GM18505 (cell line): Measurements from ENCODE around the gene VAMP3.

Experiments
- ATAC-seq: cut with Tn5 transposase; IDR thresholded peaks from one replicate; pipeline ENCODE4 v1.9.1; 2021; ENCODE audit not compliant: unreplicated experiment
- POLR2A ChIP-seq: IDR thresholded peaks from 4 replicates; pipeline ENCODE4 v1.6.1; 2011; ENCODE audit warnings: borderline replicate concordance; ENCODE audit not compliant: insufficient read depth, insufficient read length; ENCODE audit errors: extremely low read depth

The VAMP3 gene

DNA sequence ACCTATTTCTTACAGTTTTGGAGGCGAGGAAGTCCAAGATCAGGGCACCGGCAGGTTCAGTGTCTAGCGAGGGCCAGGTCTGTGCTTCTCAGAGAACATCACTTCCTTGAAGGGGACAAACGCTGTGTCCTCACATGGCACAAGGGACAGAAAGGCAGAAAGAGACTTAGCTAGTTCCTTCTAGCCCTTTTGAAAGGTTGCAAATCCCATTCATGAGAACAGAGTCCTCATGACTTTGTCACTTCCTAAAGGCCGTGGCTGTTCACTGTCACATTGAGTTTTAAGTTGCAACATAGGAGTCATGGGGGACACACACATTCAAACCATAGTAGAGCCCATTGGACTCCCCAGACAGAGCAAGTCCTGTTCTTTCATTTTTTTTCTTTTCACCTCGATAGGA, 40.4 kb downstream of the VAMP3 start:
- no peak for TF ChIP-seq POLR2A
- no peak for ATAC-seq

DNA sequence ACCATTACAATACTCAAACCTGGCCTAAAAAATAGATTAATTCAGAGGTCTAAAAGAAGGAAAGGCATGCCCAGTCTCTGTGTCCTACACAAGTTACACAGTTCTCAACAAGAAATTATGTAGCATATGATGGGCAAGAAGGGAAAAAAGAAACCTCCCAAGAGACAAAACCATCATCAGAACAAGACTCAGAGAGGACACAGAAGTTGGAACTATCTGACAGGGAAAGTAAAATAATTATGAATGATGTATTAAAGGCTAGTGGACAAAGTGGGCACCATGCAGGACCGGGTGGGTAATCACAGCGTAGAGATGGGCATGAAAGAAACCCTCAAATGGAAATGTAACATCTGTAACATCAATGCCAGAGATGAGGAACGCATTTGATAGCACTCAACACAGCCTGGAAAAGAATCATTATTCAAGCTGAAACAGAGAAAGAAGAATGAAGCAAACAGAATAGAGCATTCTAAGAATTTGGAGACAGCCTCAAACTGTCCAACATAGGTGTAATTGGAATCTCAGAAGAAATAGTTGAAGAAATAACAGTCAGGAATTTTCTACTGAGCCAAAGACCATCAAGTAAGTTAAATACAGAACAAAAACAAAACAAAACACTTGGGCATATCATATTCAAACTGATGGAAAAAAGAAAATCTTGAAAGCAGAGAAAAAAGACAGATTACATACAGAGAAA, 42.7 kb downstream of the VAMP3 start:
- no peak for ATAC-seq
- TF ChIP-seq POLR2A, result no peak

DNA sequence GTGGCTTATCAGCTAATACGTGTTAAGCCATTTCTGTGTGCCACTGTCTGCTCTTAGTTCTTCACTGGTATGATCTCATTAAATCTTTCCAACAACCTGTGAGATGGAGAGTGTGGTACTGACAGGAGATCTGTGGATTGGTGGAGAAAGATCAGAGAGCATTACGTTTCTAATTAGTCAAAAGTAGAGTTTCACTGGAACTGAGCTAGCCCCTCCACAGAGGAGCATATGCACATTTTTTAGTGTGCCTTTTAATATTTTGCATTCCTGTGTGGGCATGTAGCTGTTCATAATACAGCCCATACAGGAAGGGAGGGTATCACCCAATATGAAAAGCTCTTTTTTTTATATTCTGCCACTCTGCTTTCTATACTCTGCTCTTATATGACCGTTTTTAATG, 50.2 kb downstream of the VAMP3 start:
- no peak for ATAC-seq
- TF ChIP-seq POLR2A, result no peak

DNA sequence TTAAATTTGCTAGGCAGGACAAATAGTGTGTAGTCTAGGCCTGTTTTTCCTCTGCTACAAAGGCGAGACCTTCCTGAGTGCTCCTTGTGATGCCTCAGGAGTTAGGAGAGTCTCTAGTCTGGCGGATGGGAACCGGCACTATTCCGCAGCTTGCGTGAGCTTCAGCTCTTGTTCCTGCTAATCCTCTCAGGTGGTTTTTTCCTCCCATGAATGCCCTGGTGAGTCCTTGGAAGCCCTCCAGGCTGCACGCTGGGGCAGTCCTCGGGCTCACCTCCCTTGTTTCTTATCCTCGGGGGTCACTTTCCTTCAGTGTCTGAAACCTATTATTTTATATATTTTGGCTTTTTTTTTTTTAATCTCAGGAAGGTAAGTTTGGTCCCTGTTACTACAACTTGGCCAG, 53.6 kb downstream of the VAMP3 start:
- no peak for TF ChIP-seq POLR2A
- ATAC-seq, result no peak

DNA sequence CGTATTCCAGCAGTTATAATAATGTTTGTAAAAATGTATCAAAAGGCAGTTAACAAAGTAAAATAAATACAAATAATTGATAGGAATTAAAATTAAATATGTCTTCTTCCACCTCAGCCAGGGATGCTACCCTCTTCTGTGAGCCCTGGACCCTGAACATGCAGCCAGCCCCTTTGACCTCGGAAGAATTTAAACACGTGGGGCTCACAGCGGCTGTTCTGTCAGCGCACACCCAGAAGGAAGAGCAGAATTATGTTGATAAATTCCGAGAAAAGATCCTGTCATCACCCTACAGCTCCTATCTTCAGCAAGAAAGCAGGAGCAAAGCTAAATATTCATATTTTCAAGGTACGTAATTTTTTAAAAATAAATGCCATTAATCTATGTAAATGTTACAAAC, 55.3 kb downstream of the VAMP3 start:
- ATAC-seq, result no peak
- TF ChIP-seq POLR2A, result no peak

DNA sequence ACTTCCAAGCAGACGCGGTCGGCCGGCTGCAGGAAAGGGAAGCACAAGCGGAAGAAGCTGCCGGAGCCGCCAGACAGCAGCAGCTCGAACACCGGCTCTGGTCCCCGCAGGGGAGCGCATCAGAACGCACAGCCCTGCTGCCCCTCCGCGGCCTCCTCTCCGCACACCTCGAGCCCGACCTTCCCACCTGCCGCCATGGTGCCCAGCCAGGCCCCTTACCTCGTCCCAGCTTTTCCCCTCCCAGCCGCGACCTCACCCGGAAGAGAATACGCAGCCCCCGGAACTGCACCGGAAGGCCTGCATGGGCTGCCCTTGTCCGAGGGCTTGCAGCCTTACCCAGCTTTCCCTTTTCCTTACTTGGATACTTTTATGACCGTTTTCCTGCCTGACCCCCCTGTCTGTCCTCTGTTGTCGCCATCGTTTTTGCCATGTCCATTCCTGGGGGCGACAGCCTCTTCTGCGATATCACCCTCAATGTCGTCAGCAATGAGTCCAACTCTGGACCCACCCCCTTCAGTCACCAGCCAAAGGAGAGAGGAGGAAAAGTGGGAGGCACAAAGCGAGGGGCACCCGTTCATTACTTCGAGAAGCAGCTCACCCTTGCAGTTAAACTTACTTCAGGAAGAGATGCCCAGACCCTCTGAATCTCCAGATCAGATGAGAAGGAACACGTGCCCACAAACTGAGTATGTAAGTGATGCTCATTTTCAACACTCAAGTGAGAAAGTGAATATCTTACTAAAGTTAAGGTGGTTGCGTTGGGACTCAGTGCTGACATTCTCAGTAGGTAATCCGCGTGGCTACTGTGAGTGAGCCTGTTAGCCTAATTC, 56.2 kb downstream of the VAMP3 start:
- TF ChIP-seq POLR2A, result peak; percentile 71
- ATAC-seq, result no peak
